ENCODE data around the gene CORO1C. TPM values are rescaled to one million over a fixed set of nuclear protein-coding genes. Genes with fewer than 3 reads are reported as not detected.

The CORO1C gene
- total RNA-seq, 1 donor from 2014 or later, result 59.6 TPM

- Histone ChIP-seq H3K4me1 (peaks cover 75% of the 10 kb centered on the region), H3K9me3 (replicated peaks) (no peaks in the 10 kb centered on the region), H3K4me3 (no peak overlapping the region), H3K36me3 (peaks cover 24% of the 10 kb centered on the region), H3K27me3 (ENCODE audit: low read depth) (no peaks in the 10 kb centered on the region), H3K27ac (replicated peaks) (peak overlapping the region; percentile 42)
- TF ChIP-seq CTCF (IDR thresholded peaks at IDR 0.05; ENCODE audit: borderline replicate concordance), result no peak
- intact Hi-C loops (cut with micrococcal nuclease), result no loop called here
- DNase-seq, result no peak
These were observed 89.7 kb downstream of the CORO1C start for GRCh38 chr12:108641446-108642268.

GRCh38 chr12:108640802-108641445, 90.4 kb downstream of the CORO1C start:
- DNase-seq, result peak; percentile 54
- H3K4me1 ChIP-seq, result peaks cover 76% of the 10 kb centered on the region

GRCh38 chr12:108638997-108639822, 92.1 kb downstream of the CORO1C start:
- DNase-seq, result no peak
- H3K4me1 ChIP-seq, result peaks cover 72% of the 10 kb centered on the region
- H3K9me3 ChIP-seq (replicated peaks), result no peaks in the 10 kb centered on the region
- H3K27ac ChIP-seq (replicated peaks), result peak overlapping the region; percentile 66
- no peaks in the 10 kb centered on the region for H3K27me3 ChIP-seq (ENCODE audit: low read depth)
- intact Hi-C loops (cut with micrococcal nuclease), result no loop called here
- TF ChIP-seq CTCF (IDR thresholded peaks at IDR 0.05; ENCODE audit: borderline replicate concordance), result no peak
- H3K4me3 ChIP-seq, result no peak overlapping the region
- H3K36me3 ChIP-seq, result peaks cover under 1% of the 10 kb centered on the region

More at GRCh38 chr12:108640802-108641445, 90.4 kb downstream of the CORO1C start:
- H3K9me3 ChIP-seq (replicated peaks), result no peaks in the 10 kb centered on the region
- no peaks in the 10 kb centered on the region for H3K27me3 ChIP-seq (ENCODE audit: low read depth)
- H3K27ac ChIP-seq (replicated peaks), result peak overlapping the region; percentile 42
- H3K4me3 ChIP-seq, result no peak overlapping the region
- no peak for TF ChIP-seq CTCF (IDR thresholded peaks at IDR 0.05; ENCODE audit: borderline replicate concordance)
- H3K36me3 ChIP-seq, result peaks cover 16% of the 10 kb centered on the region
- intact Hi-C loops (cut with micrococcal nuclease), result no loop called here

GRCh38 chr12:108638141-108638827, 93.0 kb downstream of the CORO1C start:
- Histone ChIP-seq H3K36me3 (no peaks in the 10 kb centered on the region), H3K4me1 (peaks cover 63% of the 10 kb centered on the region), H3K27ac (replicated peaks) (peak overlapping the region; percentile 66), H3K9me3 (replicated peaks) (no peaks in the 10 kb centered on the region), H3K27me3 (ENCODE audit: low read depth) (no peaks in the 10 kb centered on the region), H3K4me3 (peak overlapping the region; percentile 40)
- intact Hi-C loops (cut with micrococcal nuclease), result no loop called here
- no peak for DNase-seq
- no peak for TF ChIP-seq CTCF (IDR thresholded peaks at IDR 0.05; ENCODE audit: borderline replicate concordance)
